ENCODE data around the gene RHOF.
"Not testable (repeated sequence)": the region's sequence is repeated elsewhere in the genome, so short reads cannot be mapped to it uniquely, and the experiment has no call there.

Gene RHOF

GRCh38 chr12:121791671-121792551 is 1.6 kb downstream of the RHOF start:
- no peak for DNase-seq (ENCODE audit: low spot score)

- DNase-seq (ENCODE audit: low spot score): not testable (repeated sequence)
These were observed 2.7 kb downstream of the RHOF start for GRCh38 chr12:121790785-121791184.

- DNase-seq (ENCODE audit: low spot score): peak; percentile 94
These were observed 3.4 kb downstream of the RHOF start for GRCh38 chr12:121789800-121790728.

- no peak for DNase-seq (ENCODE audit: low spot score)
These were observed 4.2 kb downstream of the RHOF start for GRCh38 chr12:121789233-121789781.

GRCh38 chr12:121788176-121788818 is 5.2 kb downstream of the RHOF start:
- DNase-seq (ENCODE audit: low spot score): no peak

DNA sequence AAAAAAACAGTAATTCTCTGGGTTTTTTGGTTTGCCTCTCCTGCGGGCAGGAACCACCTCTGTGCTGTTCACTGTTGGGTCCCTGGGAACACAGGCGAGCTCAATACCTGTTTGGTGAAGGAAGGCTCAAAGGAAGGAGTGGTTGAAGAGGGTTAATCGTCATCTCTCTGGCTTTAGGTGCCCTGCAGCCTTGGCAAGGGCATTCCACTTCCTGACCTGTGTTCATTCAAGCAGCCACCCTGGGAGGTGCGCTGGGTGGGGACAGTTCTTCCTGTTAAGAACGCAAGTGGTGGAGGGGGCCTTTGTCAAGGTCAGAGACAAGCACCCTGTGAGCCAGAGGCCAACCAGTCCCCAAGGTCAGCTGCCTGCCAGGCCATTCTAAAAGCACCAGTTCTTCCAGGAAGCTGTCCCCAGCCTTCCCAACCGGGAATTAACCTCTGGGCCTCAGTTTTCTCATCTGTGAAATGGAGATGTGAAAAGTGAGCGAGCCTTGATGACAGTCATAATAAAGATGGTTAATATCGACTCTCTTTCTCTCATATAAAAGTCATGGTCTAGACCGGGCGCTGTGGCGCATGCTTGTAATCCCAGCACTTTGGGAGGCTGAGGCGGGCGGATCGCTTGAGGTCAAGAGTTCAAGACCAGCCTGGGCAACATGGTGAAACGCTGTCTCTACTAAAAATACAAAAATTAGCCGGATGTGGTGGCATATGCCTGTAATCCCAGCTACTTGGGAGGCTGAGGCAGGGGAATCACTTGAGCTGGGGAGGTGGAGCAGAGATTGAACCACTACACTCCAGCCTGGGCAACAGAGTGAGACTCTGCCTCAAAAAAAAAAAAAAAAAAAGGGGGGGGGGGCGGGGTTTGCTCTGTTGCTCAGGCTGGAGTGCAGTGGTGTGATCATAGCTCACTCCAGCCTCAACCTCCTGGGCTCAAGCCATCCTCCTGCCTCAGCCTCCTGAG is 6.1 kb downstream of the RHOF start:
- DNase-seq (ENCODE audit: low spot score): peak; percentile 59

DNA sequence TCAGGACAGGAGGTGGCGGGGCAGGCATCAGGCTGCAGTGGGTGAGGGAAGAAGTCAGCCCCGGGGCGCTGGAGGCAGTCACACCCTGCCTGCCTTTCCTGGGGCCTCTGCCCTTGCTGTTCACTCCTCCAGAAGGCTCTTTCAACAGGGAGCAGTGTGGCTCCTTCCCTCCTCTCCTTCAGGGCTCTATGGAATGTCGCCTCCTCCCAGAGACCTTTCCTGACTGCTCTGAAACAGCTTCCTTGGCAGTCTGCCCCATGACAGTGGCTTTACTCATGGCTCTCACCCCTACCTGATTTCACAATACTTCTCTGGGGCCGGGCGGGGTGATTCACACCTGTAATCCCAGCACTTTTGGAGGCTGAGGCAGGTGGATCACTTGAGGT is 7.1 kb downstream of the RHOF start:
- DNase-seq (ENCODE audit: low spot score): no peak

DNA sequence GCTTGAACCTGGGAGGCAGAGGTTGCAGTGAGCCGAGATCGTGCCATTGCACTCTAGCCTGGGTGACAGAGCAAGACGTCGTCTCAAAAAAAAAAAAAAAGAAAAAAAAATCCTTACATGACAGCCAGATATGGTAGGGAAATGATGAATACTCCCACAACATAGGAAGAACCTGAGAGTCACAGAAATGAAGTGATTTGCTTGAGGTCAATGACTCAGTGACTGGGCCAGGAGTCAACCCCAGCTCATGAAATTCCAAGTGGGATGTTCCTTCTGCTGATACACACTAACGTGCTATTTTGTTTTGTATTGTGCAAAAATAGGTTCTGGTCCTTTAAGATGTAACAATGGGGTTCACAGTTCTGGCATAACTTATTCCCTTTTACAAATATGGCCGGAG is 9.0 kb downstream of the RHOF start:
- no peak for DNase-seq (ENCODE audit: low spot score)

DNA sequence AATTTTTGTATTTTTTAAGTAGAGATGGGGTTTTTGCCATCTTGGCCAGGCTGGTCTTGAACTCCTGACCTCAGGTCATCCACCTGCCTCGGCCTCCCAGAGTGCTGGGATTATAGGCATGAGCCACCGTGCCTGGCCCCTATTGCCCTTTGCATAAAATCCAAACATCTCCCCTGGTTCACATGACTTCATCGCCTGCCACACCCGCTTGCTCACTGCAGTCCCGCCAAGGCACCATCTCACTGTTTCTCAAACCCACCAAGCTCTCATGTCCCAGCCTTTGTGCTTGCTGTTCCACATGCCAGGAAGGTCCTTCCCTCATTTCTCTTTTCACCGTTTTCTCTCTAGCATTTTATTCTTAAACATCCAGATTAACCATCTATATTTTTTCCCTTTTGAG is 9.7 kb downstream of the RHOF start:
- DNase-seq (ENCODE audit: low spot score): no peak

DNA sequence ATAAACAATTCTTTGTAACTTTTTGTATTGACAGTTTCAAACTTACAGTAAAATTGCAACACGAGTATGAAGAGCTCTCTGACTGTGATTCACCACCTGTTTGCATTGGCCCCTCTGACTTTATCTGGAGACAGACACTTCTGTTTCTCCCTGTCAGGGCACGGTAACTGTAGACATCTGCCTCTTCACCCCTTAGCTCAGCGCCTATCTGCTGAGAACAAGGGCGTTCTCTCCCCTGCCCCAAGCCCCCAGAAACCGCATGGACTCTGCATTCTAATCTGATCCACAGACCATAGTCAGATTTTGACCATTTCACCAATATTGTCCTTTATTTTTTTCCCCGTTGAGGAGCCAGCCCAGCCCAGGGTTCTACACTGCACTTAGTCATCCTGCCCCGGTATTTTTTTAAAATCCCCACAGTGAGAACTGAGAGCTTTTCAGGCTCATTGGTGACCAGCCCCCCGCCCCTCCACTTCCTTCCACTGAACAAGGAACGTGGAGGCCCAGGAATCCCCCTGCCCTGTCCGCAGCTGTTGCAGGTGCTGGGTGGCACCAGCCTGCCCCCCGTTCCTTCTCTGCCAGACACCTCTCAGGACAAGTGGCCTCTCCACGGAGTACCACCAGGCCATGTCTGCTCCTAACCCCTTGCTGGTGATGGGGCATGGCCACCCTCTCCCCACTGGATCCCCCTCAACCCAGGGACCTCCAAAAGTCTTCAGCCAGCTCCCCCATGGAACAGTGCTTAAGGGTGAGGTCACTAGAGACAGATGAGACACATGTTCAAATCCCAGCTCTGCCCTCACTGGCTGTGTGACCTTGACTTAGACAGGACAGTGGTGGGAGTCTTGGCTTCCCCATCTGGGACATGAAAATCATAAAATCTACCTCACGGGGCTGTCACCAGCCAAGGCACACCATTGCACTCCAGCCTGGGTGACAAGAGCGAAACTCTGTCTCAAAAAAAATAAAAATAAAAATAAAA is 11.2 kb downstream of the RHOF start:
- DNase-seq (ENCODE audit: low spot score): no peak

DNA sequence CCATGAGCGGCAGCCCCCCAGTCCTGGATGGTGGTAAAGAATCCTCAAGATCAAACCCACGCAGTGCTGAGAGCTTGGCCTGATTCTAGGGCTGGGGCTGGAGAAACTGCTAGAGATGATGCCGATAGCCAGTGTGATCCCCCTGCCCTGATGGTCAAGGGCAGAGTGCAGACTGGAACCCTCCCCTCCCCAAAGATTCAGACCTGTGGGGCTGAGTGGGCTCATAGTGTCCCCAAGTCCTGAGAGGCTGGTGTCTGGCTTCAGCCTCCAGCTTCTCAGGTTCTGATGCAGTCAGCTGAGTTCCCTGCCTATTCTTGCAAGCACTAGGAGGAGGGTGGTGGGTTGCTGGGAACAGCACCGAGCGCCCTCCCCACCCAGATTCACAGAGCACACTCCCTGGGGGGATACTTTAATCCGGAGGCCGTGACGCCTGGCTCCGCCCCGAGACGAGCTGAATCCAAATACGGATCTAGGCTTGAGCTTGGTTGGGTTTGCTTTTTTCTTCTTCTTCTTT is 11.9 kb downstream of the RHOF start:
- DNase-seq (ENCODE audit: low spot score): no peak

- no peak for DNase-seq (ENCODE audit: low spot score)
These were observed 13.1 kb downstream of the RHOF start for GRCh38 chr12:121780429-121780828.

DNA sequence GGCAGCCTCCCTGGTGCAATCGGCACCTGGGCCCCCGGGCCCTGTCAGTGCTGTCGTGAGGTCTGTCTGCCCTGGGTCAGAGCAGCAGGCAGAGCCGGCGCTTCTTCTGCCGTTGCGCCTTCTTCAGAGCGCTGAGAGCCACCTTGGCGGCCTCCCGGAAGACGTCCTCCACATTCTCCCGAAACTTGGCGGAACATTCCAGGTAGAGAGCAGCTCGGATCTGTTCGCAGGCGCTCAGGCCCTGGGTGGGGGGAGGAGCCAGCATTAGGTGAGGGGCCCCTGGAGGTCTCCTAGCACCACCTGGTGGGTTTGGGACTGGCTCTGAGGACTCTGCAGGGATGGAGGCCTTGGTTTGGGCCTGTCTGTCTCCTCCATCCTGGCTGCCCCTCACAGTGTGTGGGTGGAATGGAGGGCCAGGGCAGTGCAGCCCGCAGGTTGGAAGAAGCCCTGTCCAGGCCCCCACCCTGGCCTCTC is 14.0 kb downstream of the RHOF start:
- no peak for DNase-seq (ENCODE audit: low spot score)

DNA sequence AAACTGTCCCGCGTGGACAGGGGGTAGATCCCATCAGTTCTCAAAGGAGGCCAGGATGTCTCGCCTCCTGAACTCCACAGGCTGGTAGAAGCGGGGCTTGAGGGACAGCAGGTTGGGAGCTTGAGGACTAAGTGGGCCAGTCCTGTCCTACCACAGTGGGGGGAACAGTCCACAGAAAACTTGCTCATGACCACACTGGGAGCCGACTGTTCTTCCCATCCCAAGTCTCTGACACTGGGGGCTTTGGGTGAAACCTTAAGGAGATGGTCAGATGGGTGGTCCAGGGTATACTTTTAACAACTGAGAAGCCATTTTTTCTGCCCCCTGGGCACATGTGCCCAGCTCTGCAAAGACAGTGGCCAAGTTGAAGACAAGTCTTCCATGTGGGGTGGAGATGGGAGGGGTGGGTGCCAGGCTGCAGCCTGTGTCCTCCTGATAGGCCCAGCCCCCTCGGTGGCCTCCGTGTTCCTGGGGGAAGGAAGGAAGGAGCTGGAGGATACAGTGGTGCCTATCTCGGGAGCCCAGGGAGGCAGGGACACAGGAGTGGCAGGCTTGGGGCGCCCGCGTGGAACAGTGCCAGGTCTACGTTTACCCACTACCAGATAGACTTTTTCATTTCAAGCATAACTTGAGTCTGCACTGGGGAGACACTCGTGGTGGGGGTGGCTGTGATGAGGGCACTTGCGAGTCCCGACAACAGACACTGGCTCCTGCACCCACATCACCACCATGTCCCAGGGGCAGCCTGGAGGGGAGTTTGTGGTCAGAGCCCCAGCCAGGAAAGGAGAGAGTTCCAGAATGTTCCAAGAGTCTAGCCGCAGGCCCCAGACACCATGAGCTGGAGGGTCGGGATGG is 14.7 kb downstream of the RHOF start:
- DNase-seq (ENCODE audit: low spot score): no peak

DNA sequence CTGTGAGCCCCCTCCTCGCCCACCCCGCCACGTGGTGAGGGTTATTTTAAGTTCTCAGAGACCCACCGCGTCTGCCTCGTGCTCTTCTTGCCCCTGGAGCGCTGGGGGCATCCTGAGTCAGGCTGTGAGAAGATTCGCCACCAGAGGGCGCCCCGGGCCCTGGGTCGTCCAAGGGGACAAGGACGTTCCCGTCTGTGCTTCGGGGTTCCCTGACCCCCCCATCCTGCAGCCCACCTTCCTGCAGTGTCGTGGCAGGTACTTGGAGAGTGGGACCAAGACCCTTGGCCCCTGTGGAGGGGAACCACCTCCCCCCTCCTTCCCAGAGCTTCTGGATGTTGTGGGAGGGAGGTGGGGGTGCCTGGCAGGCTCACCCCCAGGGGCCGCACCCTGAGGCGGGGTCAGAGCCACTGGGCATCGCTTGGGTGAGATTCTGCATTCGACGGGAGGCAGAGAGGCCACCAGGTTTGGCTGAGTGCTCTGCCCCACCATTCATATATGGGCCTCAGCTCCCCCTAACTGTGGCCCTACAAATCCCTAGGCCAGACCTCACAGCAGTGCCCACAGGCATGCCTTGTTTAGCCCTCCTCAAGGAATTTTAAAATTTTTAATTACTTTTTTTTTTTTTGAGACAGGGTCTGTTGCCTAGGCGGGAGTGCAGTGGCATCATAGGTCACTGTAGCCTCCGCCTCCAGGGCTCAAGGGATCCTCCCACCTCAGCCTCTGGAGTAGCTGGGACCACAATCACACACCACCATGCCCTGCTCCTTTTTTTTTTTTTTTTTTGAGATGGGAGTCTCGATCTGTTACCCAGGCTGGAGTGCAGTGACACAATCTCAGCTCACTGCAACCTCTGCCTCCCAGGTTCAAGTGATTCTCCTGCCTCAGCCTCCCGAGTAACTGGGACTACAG is 17.0 kb downstream of the RHOF start:
- peak; percentile 88 for DNase-seq (ENCODE audit: low spot score)

DNA sequence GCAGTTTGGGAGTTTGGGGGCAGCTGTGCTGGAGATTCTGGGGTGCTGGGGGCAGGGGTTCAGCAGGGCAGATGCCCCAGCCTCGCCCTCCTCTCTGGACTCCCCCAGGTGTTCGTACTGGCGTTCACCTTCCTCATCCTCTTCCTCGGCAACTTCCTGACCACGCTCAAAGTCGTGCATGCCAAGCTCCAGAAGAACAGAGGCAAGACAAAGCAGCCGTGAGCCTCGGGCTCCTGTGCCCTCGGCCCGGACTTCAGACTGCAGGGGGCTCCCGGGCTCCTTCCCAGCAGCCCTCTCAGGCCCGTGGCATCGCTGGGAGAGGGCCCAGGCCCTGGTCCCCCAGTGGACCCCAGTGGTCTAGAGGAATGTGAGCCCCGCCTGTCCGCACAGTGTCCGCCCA is 18.0 kb downstream of the RHOF start:
- no peak for DNase-seq (ENCODE audit: low spot score)

GRCh38 chr12:121774968-121775474 is 18.5 kb downstream of the RHOF start:
- DNase-seq (ENCODE audit: low spot score): no peak

Data from CD4-positive, alpha-beta T cell treated with Interleukin-15 for 4 hours (primary cell).